ENCODE measurements around the gene KDELR3.

Gene KDELR3

GRCh38 chr22:38454353-38455075, 13.4 kb upstream of the KDELR3 start:
- no peaks in the 10 kb centered on the region for H3K36me3 ChIP-seq (replicated peaks in 1 of 2; ENCODE audit: control insufficient read depth in 2 of 2, insufficient read depth in 2 of 2, low read length in 2 of 2)
- H3K9me3 ChIP-seq (replicated peaks in 1 of 2; ENCODE audit: control insufficient read depth in 2 of 2, insufficient read depth in 1 of 2, low read depth in 1 of 2, low read length in 2 of 2) = peaks cover 0 to 2% of the 10 kb centered on the region in 2 donors
- no peak overlapping the region for H2BK120ac ChIP-seq (ENCODE audit: low read depth, low read length)
- H2AK5ac ChIP-seq (ENCODE audit: low read depth, low read length) = peak overlapping the region; percentile 89
- peak overlapping the region; percentile 91 for H3K18ac ChIP-seq (ENCODE audit: low read length)
- no peak overlapping the region for H2BK12ac ChIP-seq (ENCODE audit: low read length)
- no peak overlapping the region for H2BK15ac ChIP-seq (ENCODE audit: low read length)
- no peak overlapping the region for H4K91ac ChIP-seq (ENCODE audit: low read depth, low read length, poor library complexity)
- peak overlapping the region; percentile 92 for H3K4me2 ChIP-seq (ENCODE audit: insufficient read depth, low read length, poor library complexity, severe bottlenecking)
- peak overlapping the region; percentile 73 for H2AFZ ChIP-seq (ENCODE audit: low read length)
- WGBS, 2 donors (ENCODE audit: extremely low coverage in 2 of 2, insufficient read length in 2 of 2, insufficient replicate concordance in 1 of 2) = no CpG with 5 or more reads among the region's 67 CpGs
- H3K27me3 ChIP-seq (ENCODE audit: control insufficient read depth in 3 of 3, insufficient read depth in 3 of 3, low read depth in 1 of 3, low read length in 3 of 3) = peaks cover 7 to 45% (median 21%) of the 10 kb centered on the region in 3 experiments
- H3K79me1 ChIP-seq (ENCODE audit: low read depth, low read length) = peaks cover 3% of the 10 kb centered on the region
- H3K4me1 ChIP-seq (ENCODE audit: control insufficient read depth in 2 of 2, insufficient read depth in 1 of 2, low read depth in 1 of 2, low read length in 2 of 2) = peaks cover 23 to 32% of the 10 kb centered on the region in 2 donors
- peak overlapping the region; percentile 55 to 83 for H3K4me3 ChIP-seq (ENCODE audit: low read length in 2 of 2)
- no peak overlapping the region for H3K4ac ChIP-seq (ENCODE audit: low read length)
- H3K14ac ChIP-seq (ENCODE audit: low read length) = peak overlapping the region; percentile 60
- DNase-seq (ENCODE audit: low spot score) = no peak
- H3K23ac ChIP-seq (ENCODE audit: low read depth, low read length, poor library complexity) = peak overlapping the region; percentile 92
- H2BK5ac ChIP-seq (ENCODE audit: low read length) = no peak overlapping the region
- H4K8ac ChIP-seq (ENCODE audit: low read depth, low read length) = peak overlapping the region; percentile 27
- no peak overlapping the region for H3K27ac ChIP-seq (replicated peaks; ENCODE audit: low read length)
- H3K9ac ChIP-seq (ENCODE audit: low read depth, low read length, poor library complexity) = peak overlapping the region; percentile 79

DNA sequence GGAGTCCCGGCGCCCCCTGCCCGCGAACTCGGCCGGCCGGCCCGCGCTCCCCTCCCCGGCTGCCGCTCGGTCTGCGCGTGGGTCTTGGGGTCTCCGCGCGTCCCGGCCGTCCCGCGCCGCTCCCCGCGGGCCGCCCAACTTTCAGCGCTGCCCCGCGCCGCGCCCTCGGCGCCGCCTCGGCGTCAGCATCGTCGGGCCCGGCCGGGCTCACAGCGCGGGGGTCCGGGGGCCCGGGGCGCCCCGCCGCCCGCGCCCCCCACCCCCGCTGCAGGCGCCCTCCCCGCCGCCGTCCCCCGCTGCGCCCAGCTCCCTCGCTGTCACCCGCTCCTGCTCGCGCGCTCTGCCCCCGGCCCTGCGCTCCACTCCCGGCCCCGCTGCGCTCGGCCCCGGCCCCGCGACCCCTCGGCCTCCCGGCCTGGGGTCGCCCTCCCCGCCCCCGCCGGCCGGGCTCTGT, 12.8 kb upstream of the KDELR3 start, which contains the start of gene KCNJ4:
Gene KCNJ4 (minus strand): TSS at position 124 of the 454 bp plus-strand sequence. CDS start 27,067 bp downstream, outside the sequence.
- WGBS, 2 donors (ENCODE audit: extremely low coverage in 2 of 2, insufficient read length in 2 of 2, insufficient replicate concordance in 1 of 2) = no CpG with 5 or more reads among the region's 76 CpGs
- Histone ChIP-seq H3K18ac (ENCODE audit: low read length) (peak within 1 kb of the TSS; percentile 96), H3K36me3 (replicated peaks in 1 of 2; ENCODE audit: control insufficient read depth in 2 of 2, insufficient read depth in 2 of 2, low read length in 2 of 2) (no peaks in the 10 kb centered on the region), H4K91ac (ENCODE audit: low read depth, low read length, poor library complexity) (no peak within 1 kb of the TSS), H3K4ac (ENCODE audit: low read length) (no peak within 1 kb of the TSS), H3K27me3 (ENCODE audit: control insufficient read depth in 3 of 3, insufficient read depth in 3 of 3, low read depth in 1 of 3, low read length in 3 of 3) (peaks cover 7 to 45% (median 21%) of the 10 kb centered on the region in 3 experiments), H2AFZ (ENCODE audit: low read length) (peak within 1 kb of the TSS; percentile 98), H3K27ac (replicated peaks; ENCODE audit: low read length) (no peak within 1 kb of the TSS), H2BK12ac (ENCODE audit: low read length) (no peak within 1 kb of the TSS), H3K79me1 (ENCODE audit: low read depth, low read length) (peaks cover 3% of the 10 kb centered on the region), H2BK5ac (ENCODE audit: low read length) (no peak within 1 kb of the TSS), H2AK5ac (ENCODE audit: low read depth, low read length) (peak within 1 kb of the TSS; percentile 89), H3K4me2 (ENCODE audit: insufficient read depth, low read length, poor library complexity, severe bottlenecking) (peak within 1 kb of the TSS; percentile 92), H4K8ac (ENCODE audit: low read depth, low read length) (peak within 1 kb of the TSS; percentile 27), H3K9ac (ENCODE audit: low read depth, low read length, poor library complexity) (peak within 1 kb of the TSS; percentile 95), H2BK15ac (ENCODE audit: low read length) (peak within 1 kb of the TSS; percentile 93), H3K23ac (ENCODE audit: low read depth, low read length, poor library complexity) (peak within 1 kb of the TSS; percentile 92), H3K4me3 (ENCODE audit: low read length in 2 of 2) (peak within 1 kb of the TSS; percentile 55 to 83), H3K14ac (ENCODE audit: low read length) (peak within 1 kb of the TSS; percentile 60), H3K9me3 (replicated peaks in 1 of 2; ENCODE audit: control insufficient read depth in 2 of 2, insufficient read depth in 1 of 2, low read depth in 1 of 2, low read length in 2 of 2) (peaks cover 0 to 2% of the 10 kb centered on the region in 2 donors), H3K4me1 (ENCODE audit: control insufficient read depth in 2 of 2, insufficient read depth in 1 of 2, low read depth in 1 of 2, low read length in 2 of 2) (peaks cover 23 to 31% of the 10 kb centered on the region in 2 donors), H2BK120ac (ENCODE audit: low read depth, low read length) (no peak within 1 kb of the TSS)
- DNase-seq (ENCODE audit: low spot score) = no peak

GRCh38 chr22:38455530-38456271, 12.2 kb upstream of the KDELR3 start:
- Histone ChIP-seq H3K9ac (ENCODE audit: low read depth, low read length, poor library complexity) (peak overlapping the region; percentile 95), H2BK12ac (ENCODE audit: low read length) (no peak overlapping the region), H3K27me3 (ENCODE audit: control insufficient read depth in 3 of 3, insufficient read depth in 3 of 3, low read depth in 1 of 3, low read length in 3 of 3) (peaks cover 7 to 45% (median 21%) of the 10 kb centered on the region in 3 experiments), H2AK5ac (ENCODE audit: low read depth, low read length) (no peak overlapping the region), H3K79me1 (ENCODE audit: low read depth, low read length) (peaks cover 3% of the 10 kb centered on the region), H3K14ac (ENCODE audit: low read length) (no peak overlapping the region), H2AFZ (ENCODE audit: low read length) (peak overlapping the region; percentile 98), H2BK15ac (ENCODE audit: low read length) (peak overlapping the region; percentile 93), H3K9me3 (replicated peaks in 1 of 2; ENCODE audit: control insufficient read depth in 2 of 2, insufficient read depth in 1 of 2, low read depth in 1 of 2, low read length in 2 of 2) (no peaks in the 10 kb centered on the region), H3K23ac (ENCODE audit: low read depth, low read length, poor library complexity) (no peak overlapping the region), H3K4me1 (ENCODE audit: control insufficient read depth in 2 of 2, insufficient read depth in 1 of 2, low read depth in 1 of 2, low read length in 2 of 2) (peaks cover 18 to 35% of the 10 kb centered on the region in 2 donors), H4K91ac (ENCODE audit: low read depth, low read length, poor library complexity) (no peak overlapping the region), H4K8ac (ENCODE audit: low read depth, low read length) (no peak overlapping the region), H3K27ac (replicated peaks; ENCODE audit: low read length) (no peak overlapping the region), H2BK5ac (ENCODE audit: low read length) (no peak overlapping the region), H3K36me3 (replicated peaks in 1 of 2; ENCODE audit: control insufficient read depth in 2 of 2, insufficient read depth in 2 of 2, low read length in 2 of 2) (no peaks in the 10 kb centered on the region), H2BK120ac (ENCODE audit: low read depth, low read length) (no peak overlapping the region), H3K18ac (ENCODE audit: low read length) (peak overlapping the region; percentile 96), H3K4me2 (ENCODE audit: insufficient read depth, low read length, poor library complexity, severe bottlenecking) (peak overlapping the region; percentile 92), H3K4me3 (ENCODE audit: low read length in 2 of 2) (peak overlapping the region; percentile 55 to 83), H3K4ac (ENCODE audit: low read length) (no peak overlapping the region)
- WGBS, 2 donors (ENCODE audit: extremely low coverage in 2 of 2, insufficient read length in 2 of 2, insufficient replicate concordance in 1 of 2) = no CpG with 5 or more reads among the region's 90 CpGs
- DNase-seq (ENCODE audit: low spot score) = peak; percentile 73
